GM19463 (cell line): Measurements from ENCODE around the gene IKZF1.

ENCODE experiments used
- ATAC-seq: cut with Tn5 transposase; IDR thresholded peaks from one replicate; pipeline ENCODE4 v1.9.1; 2021; ENCODE audit warnings: mild to moderate bottlenecking, moderate library complexity; ENCODE audit not compliant: unreplicated experiment

The IKZF1 gene

DNA sequence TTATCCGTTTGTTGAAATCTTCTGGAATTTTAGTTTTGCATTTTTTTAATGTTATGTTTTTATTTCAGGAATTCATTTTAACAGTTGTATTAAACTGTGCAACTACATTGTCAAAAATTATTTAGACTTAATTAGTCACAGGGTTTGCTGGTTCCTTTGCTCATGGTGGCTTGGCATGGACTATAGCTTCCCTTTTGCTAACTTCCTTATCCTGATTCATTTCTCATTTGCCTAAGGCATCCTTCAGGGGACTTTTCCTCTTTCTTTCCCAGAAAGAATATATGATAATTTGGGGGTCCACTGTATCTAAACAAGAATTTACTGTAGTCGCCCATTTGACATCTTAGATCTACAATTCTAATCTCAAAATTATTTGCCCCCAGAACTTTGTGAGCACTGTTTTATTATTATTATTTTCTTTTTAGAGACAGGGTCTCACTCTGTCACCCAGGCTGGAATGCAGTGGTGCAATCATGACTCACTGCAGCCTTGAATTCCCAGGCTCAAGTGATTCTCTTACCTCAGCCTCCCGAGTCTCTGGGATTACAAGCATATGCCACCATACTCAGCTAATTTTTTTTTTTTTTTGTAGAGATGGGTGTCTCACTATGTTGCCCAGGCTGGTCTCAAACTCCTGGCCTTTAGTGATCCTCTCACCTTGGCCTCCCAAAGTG lies 131.8 kb downstream of the IKZF1 start:
- ATAC-seq = no peak

- ATAC-seq = peak; percentile 42
Observed at GRCh38 chr7:50446542-50446960, 142.0 kb downstream of the IKZF1 start.

DNA sequence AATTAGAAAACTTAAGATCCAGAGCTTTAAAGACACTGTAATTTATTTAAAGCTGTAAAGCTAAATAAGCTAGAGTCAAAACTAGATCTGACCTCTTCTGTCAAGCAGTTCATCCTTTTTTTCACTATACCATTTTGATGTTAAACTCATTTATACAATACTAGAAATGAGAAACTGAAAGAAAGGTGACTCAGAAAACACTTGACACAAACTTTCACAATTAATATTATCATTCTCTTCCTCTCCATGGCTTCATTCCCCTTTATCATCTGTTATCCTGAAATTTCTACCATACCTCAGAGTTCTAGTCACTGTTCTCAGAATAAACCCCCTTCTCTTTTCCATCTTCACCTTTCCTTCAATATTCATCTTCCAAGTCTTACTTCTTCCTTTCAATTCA lies 144.3 kb downstream of the IKZF1 start:
- peak; percentile 24 for ATAC-seq

DNA sequence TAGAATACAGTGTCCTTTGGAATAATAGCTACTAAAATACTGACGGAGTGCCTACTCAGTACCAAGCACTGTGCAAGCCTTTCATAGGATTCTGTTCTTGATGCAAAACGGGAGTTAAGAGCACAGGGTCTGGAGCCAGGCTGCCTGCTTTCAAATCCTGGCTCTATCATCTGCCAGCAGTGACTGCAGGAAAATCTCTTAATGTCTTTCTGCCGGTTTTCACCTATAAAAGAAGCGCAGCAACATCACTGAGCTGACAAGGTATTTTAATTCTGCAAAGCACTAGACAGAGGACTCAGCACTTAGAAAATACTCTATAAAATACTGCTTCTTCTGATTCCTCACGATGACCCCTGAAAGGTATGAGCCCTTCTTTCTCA lies 145.0 kb downstream of the IKZF1 start:
- no peak for ATAC-seq

- peak; percentile 77 for ATAC-seq
Observed at GRCh38 chr7:50449881-50450589, 145.5 kb downstream of the IKZF1 start, which contains the start of gene FIGNL1. TSS of gene FIGNL1 (minus strand) at chr7:50450350. CDS start at chr7:50447287, 3,063 bp downstream.

DNA sequence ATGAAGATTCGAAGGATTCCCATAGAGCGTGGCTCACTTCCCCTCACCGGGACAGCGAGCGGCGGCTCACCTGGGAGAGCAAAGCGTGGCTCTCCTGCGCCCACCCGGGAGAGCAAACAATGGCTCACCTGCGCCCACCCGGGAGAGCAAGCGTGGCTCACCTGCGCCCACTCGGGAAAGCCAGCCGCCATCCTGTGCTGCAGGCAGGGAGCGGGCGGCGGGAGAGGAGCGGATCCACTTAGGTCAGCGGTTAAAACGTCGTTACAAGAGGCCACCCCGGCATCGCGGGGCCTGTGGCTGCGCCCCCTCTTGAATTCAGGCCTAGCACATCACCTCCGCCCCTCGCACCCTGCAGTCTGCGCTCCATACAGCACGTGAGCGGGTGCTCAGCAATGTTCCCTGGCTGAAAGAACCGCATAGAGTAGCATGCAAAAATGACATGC lies 146.1 kb downstream of the IKZF1 start:
- peak; percentile 8 for ATAC-seq
